K562 (cell line): ENCODE data around the gene PRF1. TPM values are rescaled to one million over a fixed set of nuclear protein-coding genes. Genes with fewer than 3 reads are reported as not detected.

Source experiments
- CHD1 ChIP-seq: fragments of 200-600 bp; sonication (generic); IDR thresholded peaks from one replicate; pipeline ENCODE4 v1.6.1; 2012; ENCODE audit warnings: mild to moderate bottlenecking, moderate library complexity, low read length, inconsistent platforms
- KAT7 ChIP-seq: sonication (generic); formaldehyde crosslinking; IDR thresholded peaks from 2 replicates; pipeline ENCODE4 v1.8.0; 2022; ENCODE audit warnings: missing genetic modification reagents, mild to moderate bottlenecking, borderline replicate concordance
- MCM3 ChIP-seq: fragments of 450-650 bp; IDR thresholded peaks from 2 replicates; pipeline ENCODE4 v1.6.1; 2016
- MITF ChIP-seq: IDR thresholded peaks from 2 replicates; pipeline ENCODE4 v1.6.1; 2014; ENCODE audit warnings: antibody characterized with exemption
- NCOA1 ChIP-seq: fragments of 450-650 bp; IDR thresholded peaks from 2 replicates; pipeline ENCODE4 v1.6.1; 2016; ENCODE audit warnings: low read depth
- NONO ChIP-seq, 2 experiments: fragments of 200-400 bp in 1 of 2; fragments of 450-650 bp in 1 of 2; formaldehyde crosslinking in 1 of 2; IDR thresholded peaks; 2 replicates each; pipeline ENCODE4 v1.6.1; 2017; ENCODE audit warnings: low read depth in 2 of 2, mild to moderate bottlenecking in 2 of 2, moderate library complexity in 2 of 2, low read length in 1 of 2
- PHF21A ChIP-seq: fragments of 450-650 bp; IDR thresholded peaks from 2 replicates; pipeline ENCODE4 v1.6.1; 2017; ENCODE audit warnings: low read depth, borderline replicate concordance
- PKNOX1 ChIP-seq: fragments of 450-650 bp; IDR thresholded peaks from 2 replicates; pipeline ENCODE4 v1.6.1; 2016
- SFPQ ChIP-seq: fragments of 200-400 bp; formaldehyde crosslinking; IDR thresholded peaks from 2 replicates; pipeline ENCODE4 v1.6.1; 2017; ENCODE audit warnings: mild to moderate bottlenecking, low read depth, low read length, moderate library complexity
- ZBTB2 ChIP-seq: fragments of 450-650 bp; IDR thresholded peaks from 2 replicates; pipeline ENCODE4 v1.6.1; 2016; ENCODE audit warnings: antibody characterized with exemption
- ZNF197 ChIP-seq: fragments of 200-800 bp; sonication (Bioruptor generic); IDR thresholded peaks from 2 replicates; pipeline ENCODE4 v1.6.1; 2016; ENCODE audit warnings: low read depth, missing genetic modification characterization, missing compliant biosample characterization
- ZNF561 ChIP-seq: fragments of 450-650 bp; formaldehyde crosslinking; conservative IDR thresholded peaks from 2 replicates; pipeline ENCODE4 v1.4.0; 2020; ENCODE audit warnings: mild to moderate bottlenecking, moderate library complexity
- polyA plus RNA-seq, 8 experiments: library from polyadenylated mRNA; depleted of rRNA in 4 of 8; stranded (reverse) in 5 of 8; unstranded in 3 of 8; fragments of >200 nt; fragmentation: Nextera tagmentation in 2 of 8; fragmentation: Illumina TruSeq in 1 of 8; extraction: Ambion mirVana in 2 of 8; extraction: Trizol in 1 of 8; gene quantifications; 2 replicates each; pipeline versions ENCODE4 v1.2.1 to v1.2.3, GENCODE V29; 2011 to 2014; ENCODE audit warnings: inconsistent platforms in 1 of 8, missing spikeins in 1 of 8
- total RNA-seq, 7 experiments: library from RNA; depleted of rRNA in 6 of 7; stranded (reverse); fragments of >200 nt in 6 of 7; fragmentation: Illumina TruSeq in 2 of 7; extraction: Trizol in 2 of 7; gene quantifications; 2 replicates each; pipeline versions ENCODE4 v1.2.1 to v1.2.3, GENCODE V29; 2011 to 2021; ENCODE audit warnings: low replicate concordance in 1 of 7
- TF ChIP-seq, protein P1 (sequence below): fragments of 250-450 bp; sonication (Bioruptor Pico); IDR thresholded peaks from 2 replicates; pipeline ENCODE4 v1.8.0; 2021; ENCODE audit warnings: borderline replicate concordance, mild to moderate bottlenecking, moderate library complexity; ENCODE audit not compliant: poor library complexity, severe bottlenecking
- TF ChIP-seq, protein P2 (sequence below), 2 experiments: fragments of 150-350 bp in 1 of 2; IDR thresholded peaks; 2 replicates each; pipeline ENCODE4 v1.6.1; 2012 to 2016; ENCODE audit warnings: low read depth in 2 of 2, low read length in 2 of 2, mild to moderate bottlenecking in 1 of 2, moderate library complexity in 1 of 2
- TF ChIP-seq, protein P3 (sequence below): fragments of 450-650 bp; formaldehyde crosslinking; IDR thresholded peaks from 2 replicates; pipeline ENCODE4 v1.4.0; 2022; ENCODE audit warnings: missing genetic modification characterization

PRF1 gene
- total and polyA plus RNA-seq, 9 of the 15 experiments (the other 6 are each of a cell fraction or from before 2014, with no cell fraction given) = 3.8 to 8.6 (median 6.3) TPM

- TF ChIP-seq MITF = no peak
- no peak for TF ChIP-seq NCOA1
- TF ChIP-seq PKNOX1 = 0 out of 2 replicates have a peak, but pooled peaks have one; percentile 4
- no peak for TF ChIP-seq ZBTB2
- TF ChIP-seq PHF21A = no peak
- TF ChIP-seq, protein P1, sequence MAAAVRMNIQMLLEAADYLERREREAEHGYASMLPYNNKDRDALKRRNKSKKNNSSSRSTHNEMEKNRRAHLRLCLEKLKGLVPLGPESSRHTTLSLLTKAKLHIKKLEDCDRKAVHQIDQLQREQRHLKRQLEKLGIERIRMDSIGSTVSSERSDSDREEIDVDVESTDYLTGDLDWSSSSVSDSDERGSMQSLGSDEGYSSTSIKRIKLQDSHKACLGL (CRISPR knock-in tag) = no peak
- TF ChIP-seq, protein P2, sequence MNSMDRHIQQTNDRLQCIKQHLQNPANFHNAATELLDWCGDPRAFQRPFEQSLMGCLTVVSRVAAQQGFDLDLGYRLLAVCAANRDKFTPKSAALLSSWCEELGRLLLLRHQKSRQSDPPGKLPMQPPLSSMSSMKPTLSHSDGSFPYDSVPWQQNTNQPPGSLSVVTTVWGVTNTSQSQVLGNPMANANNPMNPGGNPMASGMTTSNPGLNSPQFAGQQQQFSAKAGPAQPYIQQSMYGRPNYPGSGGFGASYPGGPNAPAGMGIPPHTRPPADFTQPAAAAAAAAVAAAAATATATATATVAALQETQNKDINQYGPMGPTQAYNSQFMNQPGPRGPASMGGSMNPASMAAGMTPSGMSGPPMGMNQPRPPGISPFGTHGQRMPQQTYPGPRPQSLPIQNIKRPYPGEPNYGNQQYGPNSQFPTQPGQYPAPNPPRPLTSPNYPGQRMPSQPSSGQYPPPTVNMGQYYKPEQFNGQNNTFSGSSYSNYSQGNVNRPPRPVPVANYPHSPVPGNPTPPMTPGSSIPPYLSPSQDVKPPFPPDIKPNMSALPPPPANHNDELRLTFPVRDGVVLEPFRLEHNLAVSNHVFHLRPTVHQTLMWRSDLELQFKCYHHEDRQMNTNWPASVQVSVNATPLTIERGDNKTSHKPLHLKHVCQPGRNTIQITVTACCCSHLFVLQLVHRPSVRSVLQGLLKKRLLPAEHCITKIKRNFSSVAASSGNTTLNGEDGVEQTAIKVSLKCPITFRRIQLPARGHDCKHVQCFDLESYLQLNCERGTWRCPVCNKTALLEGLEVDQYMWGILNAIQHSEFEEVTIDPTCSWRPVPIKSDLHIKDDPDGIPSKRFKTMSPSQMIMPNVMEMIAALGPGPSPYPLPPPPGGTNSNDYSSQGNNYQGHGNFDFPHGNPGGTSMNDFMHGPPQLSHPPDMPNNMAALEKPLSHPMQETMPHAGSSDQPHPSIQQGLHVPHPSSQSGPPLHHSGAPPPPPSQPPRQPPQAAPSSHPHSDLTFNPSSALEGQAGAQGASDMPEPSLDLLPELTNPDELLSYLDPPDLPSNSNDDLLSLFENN (IDR thresholded peaks at IDR 0.05; ENCODE audit: low read depth in 2 of 2, low read length in 2 of 2) = no peak
- TF ChIP-seq NONO (IDR thresholded peaks at IDR 0.05; ENCODE audit: low read depth in 2 of 2, low read length in 1 of 2) = no peak
- TF ChIP-seq KAT7 (CRISPR knock-in tag) = no peak
- no peak for TF ChIP-seq CHD1
- TF ChIP-seq, protein P3, sequence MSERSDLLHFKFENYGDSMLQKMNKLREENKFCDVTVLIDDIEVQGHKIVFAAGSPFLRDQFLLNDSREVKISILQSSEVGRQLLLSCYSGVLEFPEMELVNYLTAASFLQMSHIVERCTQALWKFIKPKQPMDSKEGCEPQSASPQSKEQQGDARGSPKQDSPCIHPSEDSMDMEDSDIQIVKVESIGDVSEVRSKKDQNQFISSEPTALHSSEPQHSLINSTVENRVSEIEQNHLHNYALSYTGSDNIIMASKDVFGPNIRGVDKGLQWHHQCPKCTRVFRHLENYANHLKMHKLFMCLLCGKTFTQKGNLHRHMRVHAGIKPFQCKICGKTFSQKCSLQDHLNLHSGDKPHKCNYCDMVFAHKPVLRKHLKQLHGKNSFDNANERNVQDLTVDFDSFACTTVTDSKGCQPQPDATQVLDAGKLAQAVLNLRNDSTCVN (CRISPR knock-in tag) = peak; percentile 98
- peak; percentile 96 for TF ChIP-seq ZNF197 (CRISPR knock-in tag)
- peak; percentile 91 for TF ChIP-seq ZNF561 (CRISPR knock-in tag)
- TF ChIP-seq MCM3 = no peak
- TF ChIP-seq SFPQ = no peak
Measured at GRCh38 chr10:70590655-70591416, 11.7 kb downstream of the PRF1 start (continued).
